ENCODE data around the gene PLXNB1. TPM values are rescaled to one million over a fixed set of nuclear protein-coding genes. Genes with fewer than 3 reads are reported as not detected.
A peak's percentile ranks its signal among the peaks of the same experiment; 100 is the strongest.

The PLXNB1 gene
- total RNA-seq, 1 donor from 2014 or later, result 115 TPM

- Mint-ChIP-seq H3K27me3 (ENCODE audit: low read depth) (no peaks in the 10 kb centered on the region), H3K27ac (ENCODE audit: unreplicated experiment) (no peak overlapping the region), H3K4me1 (ENCODE audit: low read depth) (no peaks in the 10 kb centered on the region), H3K9me3 (ENCODE audit: low read depth) (no peaks in the 10 kb centered on the region), H3K4me3 (ENCODE audit: unreplicated experiment) (no peak overlapping the region), H3K36me3 (ENCODE audit: low read depth) (peaks cover 57% of the 10 kb centered on the region)
- TF ChIP-seq, protein P1, sequence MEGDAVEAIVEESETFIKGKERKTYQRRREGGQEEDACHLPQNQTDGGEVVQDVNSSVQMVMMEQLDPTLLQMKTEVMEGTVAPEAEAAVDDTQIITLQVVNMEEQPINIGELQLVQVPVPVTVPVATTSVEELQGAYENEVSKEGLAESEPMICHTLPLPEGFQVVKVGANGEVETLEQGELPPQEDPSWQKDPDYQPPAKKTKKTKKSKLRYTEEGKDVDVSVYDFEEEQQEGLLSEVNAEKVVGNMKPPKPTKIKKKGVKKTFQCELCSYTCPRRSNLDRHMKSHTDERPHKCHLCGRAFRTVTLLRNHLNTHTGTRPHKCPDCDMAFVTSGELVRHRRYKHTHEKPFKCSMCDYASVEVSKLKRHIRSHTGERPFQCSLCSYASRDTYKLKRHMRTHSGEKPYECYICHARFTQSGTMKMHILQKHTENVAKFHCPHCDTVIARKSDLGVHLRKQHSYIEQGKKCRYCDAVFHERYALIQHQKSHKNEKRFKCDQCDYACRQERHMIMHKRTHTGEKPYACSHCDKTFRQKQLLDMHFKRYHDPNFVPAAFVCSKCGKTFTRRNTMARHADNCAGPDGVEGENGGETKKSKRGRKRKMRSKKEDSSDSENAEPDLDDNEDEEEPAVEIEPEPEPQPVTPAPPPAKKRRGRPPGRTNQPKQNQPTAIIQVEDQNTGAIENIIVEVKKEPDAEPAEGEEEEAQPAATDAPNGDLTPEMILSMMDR (IDR thresholded peaks at IDR 0.05), result no peak
- peak; percentile 83 for DNase-seq (ENCODE audit: low spot score)
These were observed 16.3 kb downstream of the PLXNB1 start for GRCh38 chr3:48413611-48414010.

- no peaks in the 10 kb centered on the region for H3K4me1 Mint-ChIP-seq (ENCODE audit: low read depth)
- H3K36me3 Mint-ChIP-seq (ENCODE audit: low read depth), result peaks cover 59% of the 10 kb centered on the region
- DNase-seq (ENCODE audit: low spot score), result peak; percentile 52
- no peak overlapping the region for H3K27ac Mint-ChIP-seq (ENCODE audit: unreplicated experiment)
- H3K4me3 Mint-ChIP-seq (ENCODE audit: unreplicated experiment), result no peak overlapping the region
- TF ChIP-seq, protein P1 (IDR thresholded peaks at IDR 0.05), result no peak
- H3K9me3 Mint-ChIP-seq (ENCODE audit: low read depth), result no peaks in the 10 kb centered on the region
- no peaks in the 10 kb centered on the region for H3K27me3 Mint-ChIP-seq (ENCODE audit: low read depth)
These were observed 16.8 kb downstream of the PLXNB1 start for GRCh38 chr3:48413086-48413485.

- Mint-ChIP-seq H3K36me3 (ENCODE audit: low read depth) (peaks cover 58% of the 10 kb centered on the region), H3K9me3 (ENCODE audit: low read depth) (no peaks in the 10 kb centered on the region), H3K4me1 (ENCODE audit: low read depth) (no peaks in the 10 kb centered on the region), H3K4me3 (ENCODE audit: unreplicated experiment) (no peak overlapping the region), H3K27ac (ENCODE audit: unreplicated experiment) (no peak overlapping the region), H3K27me3 (ENCODE audit: low read depth) (no peaks in the 10 kb centered on the region)
- DNase-seq (ENCODE audit: low spot score), result peak; percentile 75
- TF ChIP-seq, protein P1 (IDR thresholded peaks at IDR 0.05), result no peak
These were observed 17.4 kb downstream of the PLXNB1 start for GRCh38 chr3:48412375-48413001.

GRCh38 chr3:48411606-48412374 lies 18.1 kb downstream of the PLXNB1 start:
- peak; percentile 54 for DNase-seq (ENCODE audit: low spot score)
- Mint-ChIP-seq H3K9me3 (ENCODE audit: low read depth) (no peaks in the 10 kb centered on the region), H3K27ac (ENCODE audit: unreplicated experiment) (no peak overlapping the region), H3K4me1 (ENCODE audit: low read depth) (no peaks in the 10 kb centered on the region), H3K27me3 (ENCODE audit: low read depth) (no peaks in the 10 kb centered on the region), H3K4me3 (ENCODE audit: unreplicated experiment) (no peak overlapping the region), H3K36me3 (ENCODE audit: low read depth) (peaks cover 63% of the 10 kb centered on the region)
- TF ChIP-seq, protein P1 (IDR thresholded peaks at IDR 0.05), result no peak

- peaks cover 62% of the 10 kb centered on the region for H3K36me3 Mint-ChIP-seq (ENCODE audit: low read depth)
- DNase-seq (ENCODE audit: low spot score), result peak; percentile 48
- no peaks in the 10 kb centered on the region for H3K4me1 Mint-ChIP-seq (ENCODE audit: low read depth)
- TF ChIP-seq, protein P1 (IDR thresholded peaks at IDR 0.05), result no peak
- H3K27me3 Mint-ChIP-seq (ENCODE audit: low read depth), result no peaks in the 10 kb centered on the region
- H3K27ac Mint-ChIP-seq (ENCODE audit: unreplicated experiment), result no peak overlapping the region
- H3K4me3 Mint-ChIP-seq (ENCODE audit: unreplicated experiment), result no peak overlapping the region
- H3K9me3 Mint-ChIP-seq (ENCODE audit: low read depth), result no peaks in the 10 kb centered on the region
These were observed 18.8 kb downstream of the PLXNB1 start for GRCh38 chr3:48411041-48411588.
